Suppressor macrophage (primary cell): ENCODE measurements around the gene PTPRA.
"Not testable (repeated sequence)": the region's sequence is repeated elsewhere in the genome, so short reads cannot be mapped to it uniquely, and the experiment has no call there.

Experiments
- DNase-seq, 4 experiments: peaks; one replicate each; pipeline ENCODE4 v3.0.0-alpha.2; 2020 to 2022

Gene PTPRA

GRCh38 chr20:3003416-3003815 lies 130.1 kb downstream of the PTPRA start:
- DNase-seq, result no peak

GRCh38 chr20:3010985-3011723 lies 137.9 kb downstream of the PTPRA start:
- no peak for DNase-seq

GRCh38 chr20:3011752-3012151 lies 138.5 kb downstream of the PTPRA start:
- no peak for DNase-seq

GRCh38 chr20:3013771-3014170 lies 140.5 kb downstream of the PTPRA start:
- DNase-seq, result no peak

GRCh38 chr20:3014179-3014578 lies 140.9 kb downstream of the PTPRA start:
- DNase-seq, result no peak

- no peak for DNase-seq
These were observed 141.4 kb downstream of the PTPRA start for GRCh38 chr20:3014662-3015061.

- DNase-seq, result not testable (repeated sequence)
These were observed 142.0 kb downstream of the PTPRA start for GRCh38 chr20:3015302-3015701.

GRCh38 chr20:3021327-3021726 lies 148.0 kb downstream of the PTPRA start:
- DNase-seq, result no peak

GRCh38 chr20:3021777-3022176 lies 148.5 kb downstream of the PTPRA start:
- DNase-seq, result no peak

GRCh38 chr20:3022559-3023490 lies 149.5 kb downstream of the PTPRA start:
- not testable (repeated sequence) for DNase-seq

GRCh38 chr20:3027987-3028386 lies 154.7 kb downstream of the PTPRA start:
- no peak for DNase-seq

- DNase-seq, result no peak
These were observed 158.4 kb downstream of the PTPRA start for GRCh38 chr20:3031524-3032147.

GRCh38 chr20:3032624-3033023 lies 159.3 kb downstream of the PTPRA start:
- no peak for DNase-seq

GRCh38 chr20:3037654-3038053 lies 164.4 kb downstream of the PTPRA start:
- DNase-seq, result no peak

- no peak for DNase-seq
These were observed 165.2 kb downstream of the PTPRA start for GRCh38 chr20:3038454-3038853.

- no peak for DNase-seq
These were observed 166.1 kb downstream of the PTPRA start for GRCh38 chr20:3039426-3039825.

- DNase-seq, result no peak
These were observed 166.8 kb downstream of the PTPRA start for GRCh38 chr20:3040086-3040485.

- DNase-seq, result no peak
These were observed 168.7 kb downstream of the PTPRA start for GRCh38 chr20:3041854-3042409.

- DNase-seq, result no peak
These were observed 169.3 kb downstream of the PTPRA start for GRCh38 chr20:3042625-3043024.

- DNase-seq, result no peak
These were observed 170.0 kb downstream of the PTPRA start, which contains the start of gene GNRH2 for GRCh38 chr20:3043322-3043721. Gene GNRH2, plus strand, starts transcription at chr20:3043622. Its CDS starts 793 bp downstream, at chr20:3044415.

- no peak for DNase-seq
These were observed 171.2 kb downstream of the PTPRA start for GRCh38 chr20:3044336-3044965.
